ENCODE results near the gene CD69.
"Not testable (repeated sequence)": the region's sequence is repeated elsewhere in the genome, so short reads cannot be mapped to it uniquely, and the experiment has no call there.

The CD69 gene

GRCh38 chr12:9707864-9708808 is 52.6 kb downstream of the CD69 start:
- Histone ChIP-seq H3K9me2 (replicated peaks; ENCODE audit: control insufficient read depth, low read length) (no peaks in the 10 kb centered on the region), H4K20me1 (ENCODE audit: control insufficient read depth, insufficient read depth, low read depth, low read length) (no peaks in the 10 kb centered on the region), H3K4me1 (ENCODE audit: control insufficient read depth, low read length) (peaks cover 74% of the 10 kb centered on the region), H3K27ac (ENCODE audit: low read depth, low read length) (peak overlapping the region; percentile 70), H3K4me2 (ENCODE audit: low read length) (peak overlapping the region; percentile 80), H3K9me3 (ENCODE audit: control insufficient read depth, insufficient read depth, low read length) (peaks cover 8% of the 10 kb centered on the region; the same call in 1 of the 2 replicates), H3K4me3 (ENCODE audit: low read length) (peak overlapping the region; percentile 68), H3K27me3 (ENCODE audit: control insufficient read depth, low read length) (no peaks in the 10 kb centered on the region), H3F3A (ENCODE audit: control insufficient read depth, insufficient read depth) (peaks cover 21% of the 10 kb centered on the region), H3K36me3 (ENCODE audit: control insufficient read depth, low read length) (peaks cover 4% of the 10 kb centered on the region; the same call in 1 of the 2 replicates), H3K79me2 (ENCODE audit: control insufficient read depth, low read length) (no peaks in the 10 kb centered on the region)
- TF ChIP-seq EZH2phosphoT487 (IDR thresholded peaks at IDR 0.05; ENCODE audit: borderline replicate concordance, low read length), result no peak
- peak; percentile 93 for TF ChIP-seq CTCF (IDR thresholded peaks at IDR 0.05; ENCODE audit: low read depth, low read length, poor library complexity, severe bottlenecking)

GRCh38 chr12:9707356-9707755 is 53.3 kb downstream of the CD69 start:
- peaks cover 4% of the 10 kb centered on the region; the same call in 1 of the 2 replicates for H3K36me3 ChIP-seq (ENCODE audit: control insufficient read depth, low read length)
- no peaks in the 10 kb centered on the region for H3K79me2 ChIP-seq (ENCODE audit: control insufficient read depth, low read length)
- H3K4me3 ChIP-seq (ENCODE audit: low read length), result peak overlapping the region; percentile 68
- no peaks in the 10 kb centered on the region for H4K20me1 ChIP-seq (ENCODE audit: control insufficient read depth, insufficient read depth, low read depth, low read length)
- no peaks in the 10 kb centered on the region for H3K27me3 ChIP-seq (ENCODE audit: control insufficient read depth, low read length)
- H3F3A ChIP-seq (ENCODE audit: control insufficient read depth, insufficient read depth), result peaks cover 24% of the 10 kb centered on the region
- H3K9me2 ChIP-seq (replicated peaks; ENCODE audit: control insufficient read depth, low read length), result no peaks in the 10 kb centered on the region
- peak overlapping the region; percentile 80 for H3K4me2 ChIP-seq (ENCODE audit: low read length)
- peaks cover 73% of the 10 kb centered on the region for H3K4me1 ChIP-seq (ENCODE audit: control insufficient read depth, low read length)
- H3K9me3 ChIP-seq (ENCODE audit: control insufficient read depth, insufficient read depth, low read length), result peaks cover 8% of the 10 kb centered on the region; the same call in 1 of the 2 replicates
- H3K27ac ChIP-seq (ENCODE audit: low read depth, low read length), result peak overlapping the region; percentile 70
- no peak for TF ChIP-seq EZH2phosphoT487 (IDR thresholded peaks at IDR 0.05; ENCODE audit: borderline replicate concordance, low read length)
- no peak for TF ChIP-seq CTCF (IDR thresholded peaks at IDR 0.05; ENCODE audit: low read depth, low read length, poor library complexity, severe bottlenecking)

GRCh38 chr12:9706086-9706685 is 54.5 kb downstream of the CD69 start:
- Histone ChIP-seq H3F3A (ENCODE audit: control insufficient read depth, insufficient read depth) (peaks cover 28% of the 10 kb centered on the region), H3K27ac (ENCODE audit: low read depth, low read length) (peak overlapping the region; percentile 61), H3K79me2 (ENCODE audit: control insufficient read depth, low read length) (no peaks in the 10 kb centered on the region), H3K9me2 (replicated peaks; ENCODE audit: control insufficient read depth, low read length) (no peaks in the 10 kb centered on the region), H3K4me2 (ENCODE audit: low read length) (peak overlapping the region; percentile 80), H3K4me3 (ENCODE audit: low read length) (peak overlapping the region; percentile 50), H3K27me3 (ENCODE audit: control insufficient read depth, low read length) (no peaks in the 10 kb centered on the region), H3K36me3 (ENCODE audit: control insufficient read depth, low read length) (peaks cover 4% of the 10 kb centered on the region; the same call in 1 of the 2 replicates), H3K4me1 (ENCODE audit: control insufficient read depth, low read length) (peaks cover 73% of the 10 kb centered on the region), H4K20me1 (ENCODE audit: control insufficient read depth, insufficient read depth, low read depth, low read length) (no peaks in the 10 kb centered on the region), H3K9me3 (ENCODE audit: control insufficient read depth, insufficient read depth, low read length) (peaks cover 8% of the 10 kb centered on the region; the same call in 1 of the 2 replicates)
- TF ChIP-seq EZH2phosphoT487 (IDR thresholded peaks at IDR 0.05; ENCODE audit: borderline replicate concordance, low read length) (no peak), CTCF (IDR thresholded peaks at IDR 0.05; ENCODE audit: low read depth, low read length, poor library complexity, severe bottlenecking) (no peak)

- H4K20me1 ChIP-seq (ENCODE audit: control insufficient read depth, insufficient read depth, low read depth, low read length); H3K79me2 ChIP-seq (ENCODE audit: control insufficient read depth, low read length); H3K9me3 ChIP-seq (ENCODE audit: control insufficient read depth, insufficient read depth, low read length); H3K27ac ChIP-seq (ENCODE audit: low read depth, low read length); H3K4me2 ChIP-seq (ENCODE audit: low read length); H3K9me2 ChIP-seq (replicated peaks; ENCODE audit: control insufficient read depth, low read length); H3K4me3 ChIP-seq (ENCODE audit: low read length); H3K27me3 ChIP-seq (ENCODE audit: control insufficient read depth, low read length); H3K36me3 ChIP-seq (ENCODE audit: control insufficient read depth, low read length): not testable (repeated sequence)
- Histone ChIP-seq H3K4me1 (ENCODE audit: control insufficient read depth, low read length) (peaks cover 68% of the 10 kb centered on the region), H3F3A (ENCODE audit: control insufficient read depth, insufficient read depth) (peaks cover 43% of the 10 kb centered on the region)
Observed at GRCh38 chr12:9704561-9704960, 56.1 kb downstream of the CD69 start.

All from DOHH2 (cell line).